Neural progenitor cell (in vitro differentiated cells): ENCODE results near the gene PTPN5.

ENCODE experiments used
- CTCF ChIP-seq: fragments of 200-600 bp; sonication (generic); IDR thresholded peaks from 2 replicates; pipeline ENCODE4 v1.5.1; 2017; ENCODE audit warnings: antibody characterized with exemption, mild to moderate bottlenecking
- EZH2 ChIP-seq: fragments of 200-600 bp; sonication (generic); IDR thresholded peaks from 2 replicates; pipeline ENCODE4 v1.6.1; 2017; ENCODE audit warnings: antibody characterized with exemption, mild to moderate bottlenecking, moderate library complexity
- EZH2phosphoT487 ChIP-seq: fragments of 200-600 bp; sonication (generic); IDR thresholded peaks from 2 replicates; pipeline ENCODE4 v1.6.1; 2017; ENCODE audit warnings: antibody characterized with exemption

GRCh38 chr11:18756889-18757288 lies 34.7 kb downstream of the PTPN5 start:
- TF ChIP-seq CTCF = no peak
- no peak for TF ChIP-seq EZH2
- TF ChIP-seq EZH2phosphoT487 = no peak
